ENCODE measurements around the gene CCDC192. TPM values are rescaled to one million over a fixed set of nuclear protein-coding genes. Genes with fewer than 3 reads are reported as not detected.
A peak's percentile ranks its signal among the peaks of the same experiment; 100 is the strongest.

The CCDC192 gene
- polyA plus RNA-seq, 2 of the 4 experiments (the other 2 are of a cell fraction): not detected

DNA sequence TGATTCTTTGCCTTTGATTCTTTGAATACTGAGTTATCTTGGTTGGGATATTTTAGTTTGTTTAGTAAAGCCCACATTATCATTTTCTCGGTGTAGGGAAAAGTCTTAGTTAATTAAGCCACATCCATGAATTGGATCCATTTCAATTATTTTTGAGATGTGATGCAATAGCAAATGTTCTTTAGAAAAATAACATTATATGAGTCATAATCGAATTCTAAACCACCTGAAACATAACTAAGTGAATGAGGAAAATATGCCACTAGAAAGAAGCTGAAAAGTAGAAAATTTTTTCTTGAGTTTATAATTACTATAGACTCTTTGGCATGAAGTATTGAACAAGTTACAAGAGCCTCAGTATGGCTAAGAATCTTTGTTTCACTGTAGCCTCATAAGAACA, 17.5 kb upstream of the CCDC192 start:
- H3K4me3 ChIP-seq: no peak overlapping the region
- no peak overlapping the region for H3K4me2 ChIP-seq
- no peak for ATAC-seq
- ChIA-PET POLR2A (no interaction called here), CTCF (no interaction called here)
- H3K4me1 ChIP-seq: no peaks in the 10 kb centered on the region
- 27% methylated on average over 2 of the region's 2 CpGs for whole genome bisulfite sequencing (ENCODE audit: missing lambda C conversion rate)
- no peak for DNase-seq (ENCODE audit: low read depth in 1 of 2, low spot score in 1 of 2)
- no peaks in the 10 kb centered on the region for H3K9me3 ChIP-seq
- FAIRE-seq: no peak
- TF ChIP-seq FOSL2 (IDR thresholded peaks at IDR 0.05) (no peak), FOSL2 (CRISPR knock-in tag; IDR thresholded peaks at IDR 0.05) (peak; percentile 41; the same call in 1 of the 2 replicates), JUNB (IDR thresholded peaks at IDR 0.05) (no peak)
- H3K27ac ChIP-seq: no peak overlapping the region

DNA sequence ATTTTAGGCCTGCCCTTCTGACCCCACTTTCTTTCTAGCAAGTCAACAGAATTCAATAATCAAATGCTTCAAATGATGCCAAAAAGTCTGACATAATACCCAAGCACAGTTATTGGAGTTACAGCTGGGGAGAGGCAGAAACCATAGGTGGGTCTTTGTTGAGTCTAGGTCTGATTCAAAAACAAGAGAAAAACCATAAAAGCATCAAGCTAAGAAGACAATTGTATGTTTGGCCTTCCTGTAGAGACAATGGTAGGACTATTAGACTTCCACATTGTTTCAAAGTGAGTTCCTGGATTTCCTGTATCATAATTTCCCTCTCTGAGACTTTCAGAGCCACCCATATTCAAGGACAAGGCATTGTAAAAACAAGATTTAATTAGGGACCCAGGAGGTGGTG, 16.8 kb upstream of the CCDC192 start:
- TF ChIP-seq EHF (CRISPR knock-in tag; IDR thresholded peaks at IDR 0.05) (no peak), HEYL (CRISPR knock-in tag; IDR thresholded peaks at IDR 0.05) (no peak), EP300 (IDR thresholded peaks at IDR 0.05) (no peak), FOSB (CRISPR knock-in tag; IDR thresholded peaks at IDR 0.05) (no peak), RFX5 (IDR thresholded peaks at IDR 0.05) (no peak)
- TF ChIP-seq, protein P1, sequence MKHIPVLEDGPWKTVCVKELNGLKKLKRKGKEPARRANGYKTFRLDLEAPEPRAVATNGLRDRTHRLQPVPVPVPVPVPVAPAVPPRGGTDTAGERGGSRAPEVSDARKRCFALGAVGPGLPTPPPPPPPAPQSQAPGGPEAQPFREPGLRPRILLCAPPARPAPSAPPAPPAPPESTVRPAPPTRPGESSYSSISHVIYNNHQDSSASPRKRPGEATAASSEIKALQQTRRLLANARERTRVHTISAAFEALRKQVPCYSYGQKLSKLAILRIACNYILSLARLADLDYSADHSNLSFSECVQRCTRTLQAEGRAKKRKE (CRISPR knock-in tag; IDR thresholded peaks at IDR 0.05; ENCODE audit: low read depth): no peak
- TF ChIP-seq, protein P2, sequence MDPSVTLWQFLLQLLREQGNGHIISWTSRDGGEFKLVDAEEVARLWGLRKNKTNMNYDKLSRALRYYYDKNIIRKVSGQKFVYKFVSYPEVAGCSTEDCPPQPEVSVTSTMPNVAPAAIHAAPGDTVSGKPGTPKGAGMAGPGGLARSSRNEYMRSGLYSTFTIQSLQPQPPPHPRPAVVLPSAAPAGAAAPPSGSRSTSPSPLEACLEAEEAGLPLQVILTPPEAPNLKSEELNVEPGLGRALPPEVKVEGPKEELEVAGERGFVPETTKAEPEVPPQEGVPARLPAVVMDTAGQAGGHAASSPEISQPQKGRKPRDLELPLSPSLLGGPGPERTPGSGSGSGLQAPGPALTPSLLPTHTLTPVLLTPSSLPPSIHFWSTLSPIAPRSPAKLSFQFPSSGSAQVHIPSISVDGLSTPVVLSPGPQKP (IDR thresholded peaks at IDR 0.05; ENCODE audit: low read depth, low read length): no peak
- DNase-seq (ENCODE audit: low read depth in 1 of 2, low spot score in 1 of 2) (no peak), ATAC-seq (no peak), FAIRE-seq (no peak)
- no peaks in the 10 kb centered on the region for H3K9me3 ChIP-seq
- H3K4me2 ChIP-seq: no peak overlapping the region
- H3K27ac ChIP-seq: no peak overlapping the region
- POLR2A ChIA-PET: no interaction called here
- H3K4me1 ChIP-seq: no peaks in the 10 kb centered on the region
- CTCF ChIA-PET: no interaction called here
- no peak overlapping the region for H3K4me3 ChIP-seq

DNA sequence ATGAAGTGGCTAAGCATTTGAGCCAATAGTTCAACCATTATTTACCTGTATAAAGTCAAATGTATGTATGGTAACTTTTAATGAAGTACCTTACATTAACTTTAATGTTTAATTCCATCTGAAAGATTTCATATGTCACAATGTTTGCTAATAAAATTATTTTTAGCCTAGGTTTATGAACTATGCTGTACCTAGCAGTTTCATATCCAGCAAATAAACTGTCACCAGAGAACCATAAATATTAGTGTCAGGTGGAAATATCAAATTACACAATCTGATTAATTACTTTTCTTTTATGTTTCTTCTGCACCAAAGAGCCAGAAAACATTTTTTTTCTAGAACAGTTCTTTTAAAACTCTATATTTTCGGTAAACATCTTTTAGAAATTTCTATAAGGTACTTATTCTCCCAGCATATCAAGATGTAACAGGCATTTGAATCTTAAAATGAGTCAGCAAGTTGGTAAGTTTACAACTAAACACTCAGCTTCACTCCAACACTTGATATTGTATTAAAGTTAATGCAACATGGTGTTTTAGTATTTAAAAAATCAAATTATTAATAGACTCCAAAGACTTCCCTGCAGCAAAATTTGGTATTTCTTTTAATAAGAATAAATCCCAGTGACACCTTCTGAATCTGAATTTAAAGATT, 8.5 kb upstream of the CCDC192 start:
- no peak for TF ChIP-seq NR3C1 (IDR thresholded peaks at IDR 0.05)
- TF ChIP-seq KDM5A (IDR thresholded peaks at IDR 0.05): no peak
- no peak for TF ChIP-seq ZSCAN20 (CRISPR knock-in tag; IDR thresholded peaks at IDR 0.05)
- no peak for TF ChIP-seq HEYL (CRISPR knock-in tag; IDR thresholded peaks at IDR 0.05)
- TF ChIP-seq, protein P3, sequence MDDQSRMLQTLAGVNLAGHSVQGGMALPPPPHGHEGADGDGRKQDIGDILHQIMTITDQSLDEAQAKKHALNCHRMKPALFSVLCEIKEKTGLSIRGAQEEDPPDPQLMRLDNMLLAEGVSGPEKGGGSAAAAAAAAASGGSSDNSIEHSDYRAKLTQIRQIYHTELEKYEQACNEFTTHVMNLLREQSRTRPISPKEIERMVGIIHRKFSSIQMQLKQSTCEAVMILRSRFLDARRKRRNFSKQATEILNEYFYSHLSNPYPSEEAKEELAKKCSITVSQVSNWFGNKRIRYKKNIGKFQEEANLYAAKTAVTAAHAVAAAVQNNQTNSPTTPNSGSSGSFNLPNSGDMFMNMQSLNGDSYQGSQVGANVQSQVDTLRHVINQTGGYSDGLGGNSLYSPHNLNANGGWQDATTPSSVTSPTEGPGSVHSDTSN (IDR thresholded peaks at IDR 0.05): no peak
- TF ChIP-seq HOXB13 (CRISPR knock-in tag; IDR thresholded peaks at IDR 0.05; ENCODE audit: low read depth): no peak
- TF ChIP-seq, protein P4, sequence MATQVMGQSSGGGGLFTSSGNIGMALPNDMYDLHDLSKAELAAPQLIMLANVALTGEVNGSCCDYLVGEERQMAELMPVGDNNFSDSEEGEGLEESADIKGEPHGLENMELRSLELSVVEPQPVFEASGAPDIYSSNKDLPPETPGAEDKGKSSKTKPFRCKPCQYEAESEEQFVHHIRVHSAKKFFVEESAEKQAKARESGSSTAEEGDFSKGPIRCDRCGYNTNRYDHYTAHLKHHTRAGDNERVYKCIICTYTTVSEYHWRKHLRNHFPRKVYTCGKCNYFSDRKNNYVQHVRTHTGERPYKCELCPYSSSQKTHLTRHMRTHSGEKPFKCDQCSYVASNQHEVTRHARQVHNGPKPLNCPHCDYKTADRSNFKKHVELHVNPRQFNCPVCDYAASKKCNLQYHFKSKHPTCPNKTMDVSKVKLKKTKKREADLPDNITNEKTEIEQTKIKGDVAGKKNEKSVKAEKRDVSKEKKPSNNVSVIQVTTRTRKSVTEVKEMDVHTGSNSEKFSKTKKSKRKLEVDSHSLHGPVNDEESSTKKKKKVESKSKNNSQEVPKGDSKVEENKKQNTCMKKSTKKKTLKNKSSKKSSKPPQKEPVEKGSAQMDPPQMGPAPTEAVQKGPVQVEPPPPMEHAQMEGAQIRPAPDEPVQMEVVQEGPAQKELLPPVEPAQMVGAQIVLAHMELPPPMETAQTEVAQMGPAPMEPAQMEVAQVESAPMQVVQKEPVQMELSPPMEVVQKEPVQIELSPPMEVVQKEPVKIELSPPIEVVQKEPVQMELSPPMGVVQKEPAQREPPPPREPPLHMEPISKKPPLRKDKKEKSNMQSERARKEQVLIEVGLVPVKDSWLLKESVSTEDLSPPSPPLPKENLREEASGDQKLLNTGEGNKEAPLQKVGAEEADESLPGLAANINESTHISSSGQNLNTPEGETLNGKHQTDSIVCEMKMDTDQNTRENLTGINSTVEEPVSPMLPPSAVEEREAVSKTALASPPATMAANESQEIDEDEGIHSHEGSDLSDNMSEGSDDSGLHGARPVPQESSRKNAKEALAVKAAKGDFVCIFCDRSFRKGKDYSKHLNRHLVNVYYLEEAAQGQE (IDR thresholded peaks at IDR 0.05): no peak
- no peak for TF ChIP-seq HOXB5 (CRISPR knock-in tag; IDR thresholded peaks at IDR 0.05)
- TF ChIP-seq, protein P2 (IDR thresholded peaks at IDR 0.05; ENCODE audit: low read depth, low read length): no peak
- no peak for TF ChIP-seq EHF (CRISPR knock-in tag; IDR thresholded peaks at IDR 0.05)
- no peak for TF ChIP-seq POLR2AphosphoS2 (conservative IDR thresholded peaks at IDR 0.05; ENCODE audit: low read length)
- TF ChIP-seq, protein P5, sequence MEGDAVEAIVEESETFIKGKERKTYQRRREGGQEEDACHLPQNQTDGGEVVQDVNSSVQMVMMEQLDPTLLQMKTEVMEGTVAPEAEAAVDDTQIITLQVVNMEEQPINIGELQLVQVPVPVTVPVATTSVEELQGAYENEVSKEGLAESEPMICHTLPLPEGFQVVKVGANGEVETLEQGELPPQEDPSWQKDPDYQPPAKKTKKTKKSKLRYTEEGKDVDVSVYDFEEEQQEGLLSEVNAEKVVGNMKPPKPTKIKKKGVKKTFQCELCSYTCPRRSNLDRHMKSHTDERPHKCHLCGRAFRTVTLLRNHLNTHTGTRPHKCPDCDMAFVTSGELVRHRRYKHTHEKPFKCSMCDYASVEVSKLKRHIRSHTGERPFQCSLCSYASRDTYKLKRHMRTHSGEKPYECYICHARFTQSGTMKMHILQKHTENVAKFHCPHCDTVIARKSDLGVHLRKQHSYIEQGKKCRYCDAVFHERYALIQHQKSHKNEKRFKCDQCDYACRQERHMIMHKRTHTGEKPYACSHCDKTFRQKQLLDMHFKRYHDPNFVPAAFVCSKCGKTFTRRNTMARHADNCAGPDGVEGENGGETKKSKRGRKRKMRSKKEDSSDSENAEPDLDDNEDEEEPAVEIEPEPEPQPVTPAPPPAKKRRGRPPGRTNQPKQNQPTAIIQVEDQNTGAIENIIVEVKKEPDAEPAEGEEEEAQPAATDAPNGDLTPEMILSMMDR (IDR thresholded peaks at IDR 0.05): no peak
- TF ChIP-seq, protein P6, sequence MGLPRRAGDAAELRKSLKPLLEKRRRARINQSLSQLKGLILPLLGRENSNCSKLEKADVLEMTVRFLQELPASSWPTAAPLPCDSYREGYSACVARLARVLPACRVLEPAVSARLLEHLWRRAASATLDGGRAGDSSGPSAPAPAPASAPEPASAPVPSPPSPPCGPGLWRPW (IDR thresholded peaks at IDR 0.05): no peak
- TF ChIP-seq HDAC2 (IDR thresholded peaks at IDR 0.05): no peak
- TF ChIP-seq, protein P7, sequence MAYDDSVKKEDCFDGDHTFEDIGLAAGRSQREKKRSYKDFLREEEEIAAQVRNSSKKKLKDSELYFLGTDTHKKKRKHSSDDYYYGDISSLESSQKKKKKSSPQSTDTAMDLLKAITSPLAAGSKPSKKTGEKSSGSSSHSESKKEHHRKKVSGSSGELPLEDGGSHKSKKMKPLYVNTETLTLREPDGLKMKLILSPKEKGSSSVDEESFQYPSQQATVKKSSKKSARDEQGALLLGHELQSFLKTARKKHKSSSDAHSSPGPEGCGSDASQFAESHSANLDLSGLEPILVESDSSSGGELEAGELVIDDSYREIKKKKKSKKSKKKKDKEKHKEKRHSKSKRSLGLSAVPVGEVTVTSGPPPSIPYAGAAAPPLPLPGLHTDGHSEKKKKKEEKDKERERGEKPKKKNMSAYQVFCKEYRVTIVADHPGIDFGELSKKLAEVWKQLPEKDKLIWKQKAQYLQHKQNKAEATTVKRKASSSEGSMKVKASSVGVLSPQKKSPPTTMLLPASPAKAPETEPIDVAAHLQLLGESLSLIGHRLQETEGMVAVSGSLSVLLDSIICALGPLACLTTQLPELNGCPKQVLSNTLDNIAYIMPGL (CRISPR knock-in tag; IDR thresholded peaks at IDR 0.05; ENCODE audit: borderline replicate concordance): no peak
- Histone ChIP-seq H3K4me3 (no peak overlapping the region), H3K9me3 (no peaks in the 10 kb centered on the region), H3K4me2 (no peak overlapping the region), H3K4me1 (peaks cover 41% of the 10 kb centered on the region), H3K27ac (no peak overlapping the region)
- ChIA-PET POLR2A (no interaction called here), CTCF (no interaction called here)
- ATAC-seq: no peak
- 60% methylated on average over 1 of the region's 1 CpG for WGBS (ENCODE audit: missing lambda C conversion rate)
- no peak for DNase-seq (ENCODE audit: low read depth in 1 of 2, low spot score in 1 of 2)
- FAIRE-seq: no peak
